Spinal cord (tissue), 10 donors: ENCODE measurements around the gene SAG. TPM values are rescaled to one million over a fixed set of nuclear protein-coding genes. Genes with fewer than 3 reads are reported as not detected.

Experiments
- DNase-seq, 6 donors: peaks; one replicate each; pipeline versions ENCODE4 v3.0.0 to v3.0.0-alpha.2; 2013 to 2015; ENCODE audit warnings: low spot score in 6 of 6, low read depth in 4 of 6
- H3K27ac ChIP-seq: one replicate; pipeline ENCODE4 v1.5.1; 2013; ENCODE audit warnings: low read depth, low read length, control low read depth
- H3K27me3 ChIP-seq: one replicate; pipeline ENCODE4 v1.6.1; 2013; ENCODE audit warnings: low read length; ENCODE audit not compliant: control insufficient read depth, insufficient read depth
- H3K36me3 ChIP-seq: one replicate; pipeline ENCODE4 v1.6.1; 2013; ENCODE audit warnings: low read length; ENCODE audit not compliant: control insufficient read depth, insufficient read depth
- H3K4me1 ChIP-seq: one replicate; pipeline ENCODE4 v1.6.1; 2013; ENCODE audit warnings: low read length; ENCODE audit not compliant: control insufficient read depth, insufficient read depth
- H3K4me3 ChIP-seq: one replicate; pipeline ENCODE4 v1.5.1; 2013; ENCODE audit warnings: low read depth, low read length, control low read depth
- H3K9me3 ChIP-seq: one replicate; pipeline ENCODE4 v1.6.1; 2013; ENCODE audit warnings: low read length; ENCODE audit not compliant: control insufficient read depth, insufficient read depth
- WGBS: methylation state at CpG from one replicate; pipeline ENCODE4 v1.1.5; 2013; ENCODE audit warnings: missing lambda C conversion rate; ENCODE audit not compliant: insufficient coverage; 5-methylcytosine and 5-hydroxymethylcytosine counted together
- long read RNA-seq, 4 donors: transcript quantifications; one replicate each; lab custom pipeline, GENCODE V29; 2026
- polyA plus RNA-seq, 2 donors: library from polyadenylated mRNA; unstranded; fragments of 120-200 nt; gene quantifications; one replicate each; pipeline ENCODE4 v1.2.1, GENCODE V29; 2013; ENCODE audit not compliant: insufficient read length in 2 of 2
- total RNA-seq, 2 donors: library from RNA; depleted of rRNA in 1 of 2; stranded (reverse); fragments of 120-200 nt in 1 of 2; fragments of >200 nt in 1 of 2; gene quantifications; one replicate each; pipeline versions ENCODE4 v1.2.3 to v1.2.4, GENCODE V29; 2013 to 2014
- donor health status: healthy.

SAG gene
- total RNA-seq = under 1 TPM in 1 of 2 donors, not detected in 1; 0.69 TPM
- under 1 TPM; 0.48 to 0.51 TPM for polyA plus RNA-seq
- long read RNA-seq, donor 1 = 0 reads
- long read RNA-seq, donor 2 = 0 reads
- long read RNA-seq, donor 3 = 0 reads
- long read RNA-seq, donor 4 = 0 reads

DNA sequence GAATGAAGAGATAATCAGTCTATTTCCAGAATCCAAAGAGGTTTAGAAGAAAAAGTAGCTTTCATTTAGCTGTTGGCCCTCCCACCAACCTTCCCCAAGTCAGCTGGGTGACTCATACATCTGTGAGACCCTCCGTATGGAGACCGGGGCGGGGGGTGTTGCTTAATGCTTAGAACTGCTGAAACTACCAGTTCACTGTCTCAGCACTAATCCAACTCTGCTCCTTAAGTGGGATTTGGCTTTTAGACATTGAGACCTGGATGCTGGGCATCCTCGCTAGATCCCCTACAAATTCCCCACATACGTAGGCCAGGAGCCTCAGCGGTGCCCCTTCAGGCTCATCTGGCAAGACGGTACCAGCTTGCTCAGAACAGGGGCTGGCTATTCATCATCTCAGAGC lies at the start of gene SAG:
TSS of gene SAG (plus strand) at position 252 of the 400 bp plus-strand sequence. CDS start 1,374 bp downstream, outside the sequence.
- Histone ChIP-seq H3K4me1 (no peaks in the 10 kb centered on the region), H3K27ac (no peak within 1 kb of the TSS)
- 90% methylated on average over 6 of the region's 7 CpGs for WGBS

DNA sequence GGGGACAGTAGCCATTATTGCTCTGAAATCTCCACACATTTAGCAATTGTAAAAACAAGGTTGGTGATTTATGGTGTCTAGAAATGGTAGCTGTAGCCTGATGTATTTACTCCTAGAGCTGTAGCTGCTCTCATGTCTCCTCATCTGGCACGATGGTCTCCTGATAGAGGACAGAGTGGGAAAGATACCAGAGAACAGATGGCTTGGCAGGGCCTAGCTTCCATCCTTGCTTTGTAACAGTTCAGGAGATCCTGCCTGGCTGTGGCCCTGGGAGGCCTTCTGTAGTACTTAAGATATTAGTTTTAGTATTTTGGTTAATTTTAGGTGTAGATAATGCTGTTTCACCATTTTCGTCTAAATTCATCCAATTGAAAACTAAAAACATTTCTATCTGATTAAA lies 49.4 kb upstream of the SAG start:
- no peaks in the 10 kb centered on the region for H3K27me3 ChIP-seq
- no peaks in the 10 kb centered on the region for H3K9me3 ChIP-seq
- DNase-seq = no peak
- peaks cover 3% of the 10 kb centered on the region for H3K4me1 ChIP-seq
- peaks cover 44% of the 10 kb centered on the region for H3K36me3 ChIP-seq
- WGBS = 57% methylated on average over 1 of the region's 2 CpGs
- no peak overlapping the region for H3K27ac ChIP-seq
- H3K4me3 ChIP-seq = no peak overlapping the region

More for the DNA sequence above, at the start of gene SAG:
- no peaks in the 10 kb centered on the region for H3K36me3 ChIP-seq
- DNase-seq = no peak
- H3K27me3 ChIP-seq = no peaks in the 10 kb centered on the region
- H3K4me3 ChIP-seq = no peak within 1 kb of the TSS
- H3K9me3 ChIP-seq = no peaks in the 10 kb centered on the region

DNA sequence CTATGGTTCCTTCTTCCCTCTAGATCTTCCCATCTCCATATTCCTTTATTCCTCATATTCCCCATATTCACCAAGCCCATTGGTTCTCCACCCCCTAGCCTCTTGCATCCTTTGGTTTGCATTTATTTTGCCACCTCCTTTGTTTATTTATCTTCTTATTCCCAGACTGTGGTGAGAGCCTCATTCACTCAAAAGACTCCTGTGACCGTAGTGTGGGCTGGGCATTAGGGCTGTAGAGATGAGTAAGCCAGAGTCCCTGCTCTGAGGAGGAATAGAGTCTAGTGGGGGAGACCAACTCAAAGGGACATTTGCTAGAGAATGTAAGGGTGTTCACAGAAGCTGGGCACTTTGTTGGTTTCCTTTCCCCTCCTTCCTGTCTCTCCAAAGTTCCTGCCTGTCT lies 47.9 kb upstream of the SAG start:
- Histone ChIP-seq H3K4me1 (no peaks in the 10 kb centered on the region), H3K27ac (no peak overlapping the region), H3K36me3 (peaks cover 60% of the 10 kb centered on the region), H3K4me3 (no peak overlapping the region), H3K27me3 (no peaks in the 10 kb centered on the region), H3K9me3 (no peaks in the 10 kb centered on the region)
- WGBS = 71% methylated on average over 1 of the region's 1 CpG
- no peak for DNase-seq

DNA sequence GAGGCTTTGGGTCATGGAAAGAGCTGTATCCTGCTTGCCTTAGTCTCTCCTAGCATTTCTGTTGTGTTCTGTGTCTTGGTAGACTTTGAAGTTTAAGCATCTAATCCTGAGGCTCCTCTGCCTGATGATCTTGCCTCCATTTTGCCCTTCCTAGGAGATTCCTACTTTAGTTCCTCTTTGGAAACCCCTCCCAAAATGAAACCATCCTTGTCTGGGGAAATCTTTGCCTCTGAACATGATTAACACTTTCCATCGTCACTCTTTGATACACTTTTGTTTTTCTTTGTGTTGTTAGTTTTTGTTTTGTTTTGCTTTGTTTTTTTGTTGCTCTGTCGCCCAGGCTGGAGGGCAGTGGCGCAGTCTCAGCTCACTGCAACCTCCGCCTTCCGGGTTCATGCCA lies 47.0 kb upstream of the SAG start:
- Histone ChIP-seq H3K27ac (no peak overlapping the region), H3K9me3 (no peaks in the 10 kb centered on the region), H3K4me3 (no peak overlapping the region), H3K36me3 (peaks cover 67% of the 10 kb centered on the region), H3K4me1 (no peaks in the 10 kb centered on the region), H3K27me3 (no peaks in the 10 kb centered on the region)
- no peak for DNase-seq
- no CpG with 5 or more reads among the region's 5 CpGs for WGBS

DNA sequence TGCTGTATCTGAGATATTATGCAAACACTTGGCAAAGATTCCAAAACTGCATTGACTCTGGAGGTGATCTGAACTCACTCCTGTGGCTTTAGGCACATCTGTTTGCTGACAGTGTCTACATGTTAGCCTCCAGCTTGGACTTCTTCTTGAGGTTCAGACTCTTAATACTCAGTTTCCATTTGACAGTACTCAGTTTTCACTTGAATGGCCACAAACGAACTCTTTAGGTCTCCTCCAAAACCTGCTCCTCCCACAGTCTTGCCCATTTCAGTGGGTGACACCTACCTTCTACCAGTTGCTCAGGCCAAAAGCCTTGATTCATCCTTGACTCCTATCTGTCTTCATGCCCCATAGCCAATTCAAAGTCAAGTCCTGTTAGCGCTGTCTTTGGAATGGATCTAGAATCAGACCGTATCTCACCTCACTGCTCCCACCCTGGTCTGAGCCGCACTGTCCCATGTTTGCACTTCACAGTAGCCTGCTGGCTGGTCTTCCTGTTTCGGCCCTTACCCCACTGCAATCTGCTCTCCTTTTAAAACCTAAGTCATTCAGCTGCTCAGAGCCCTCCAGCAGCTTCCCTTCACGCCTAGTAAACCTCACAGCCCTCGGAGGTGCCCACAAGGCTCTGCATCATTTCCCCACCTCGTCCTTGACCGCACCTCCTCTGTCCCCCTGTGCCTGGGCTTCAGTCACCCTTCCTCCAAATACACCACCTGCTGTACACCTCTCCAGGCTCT lies 45.6 kb upstream of the SAG start:
- peaks cover 70% of the 10 kb centered on the region for H3K36me3 ChIP-seq
- WGBS = 94% methylated on average over 9 of the region's 9 CpGs

DNA sequence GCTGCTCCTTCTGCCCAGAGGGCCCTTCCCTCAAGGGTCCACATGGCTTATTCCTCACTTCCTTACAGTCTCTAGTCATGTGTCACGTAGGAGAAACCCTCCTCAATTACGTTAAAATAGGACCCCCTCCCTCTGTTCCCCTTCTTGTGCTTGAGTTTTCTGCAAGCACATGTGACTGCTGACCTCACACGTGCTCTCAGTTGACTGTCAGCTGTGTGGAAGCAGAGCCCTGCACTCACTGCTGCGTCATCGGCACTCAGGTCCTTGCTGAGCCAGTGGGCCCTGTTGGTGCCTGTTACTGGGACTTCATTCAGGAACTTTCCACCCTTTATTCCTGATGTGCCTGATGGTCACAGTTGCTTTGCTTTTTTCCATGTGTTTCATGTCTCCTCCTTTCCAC lies 45.1 kb upstream of the SAG start:
- H3K27me3 ChIP-seq = no peaks in the 10 kb centered on the region
- no peak for DNase-seq
- no peaks in the 10 kb centered on the region for H3K4me1 ChIP-seq
- H3K9me3 ChIP-seq = no peaks in the 10 kb centered on the region
- peaks cover 69% of the 10 kb centered on the region for H3K36me3 ChIP-seq
- no peak overlapping the region for H3K4me3 ChIP-seq
- no peak overlapping the region for H3K27ac ChIP-seq
- WGBS = 99% methylated on average over 5 of the region's 5 CpGs

More for the DNA sequence above, 45.6 kb upstream of the SAG start:
- Histone ChIP-seq H3K9me3 (no peaks in the 10 kb centered on the region), H3K27me3 (no peaks in the 10 kb centered on the region), H3K4me3 (no peak overlapping the region), H3K4me1 (no peaks in the 10 kb centered on the region), H3K27ac (no peak overlapping the region)
- DNase-seq = no peak

DNA sequence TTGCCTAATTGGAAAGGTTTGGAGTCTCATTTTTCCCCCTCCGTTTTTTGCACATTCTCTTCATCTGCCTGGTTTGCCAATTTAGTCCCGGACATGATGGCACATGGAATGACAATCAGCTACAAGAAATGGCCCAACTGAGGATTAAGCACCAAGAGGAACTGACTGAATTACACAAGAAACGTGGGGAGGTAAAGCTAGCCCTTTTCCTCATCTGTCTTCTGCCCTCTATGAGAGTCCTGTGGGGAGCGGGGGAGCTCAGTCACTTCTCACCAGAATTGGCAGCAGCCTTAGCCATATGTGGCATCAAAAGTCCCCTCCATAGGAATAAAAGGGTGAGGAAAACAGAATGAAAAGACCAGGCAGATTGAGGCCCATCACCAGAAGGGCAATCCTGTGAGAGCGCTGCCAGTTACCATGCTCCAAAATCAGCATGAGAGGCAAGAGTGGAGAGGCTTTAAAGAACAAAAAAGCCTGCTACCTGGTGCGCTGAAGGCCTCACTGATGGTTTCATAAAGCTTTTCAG lies 44.5 kb upstream of the SAG start:
- H3K4me1 ChIP-seq = no peaks in the 10 kb centered on the region
- DNase-seq = no peak
- 91% methylated on average over 4 of the region's 6 CpGs for WGBS

DNA sequence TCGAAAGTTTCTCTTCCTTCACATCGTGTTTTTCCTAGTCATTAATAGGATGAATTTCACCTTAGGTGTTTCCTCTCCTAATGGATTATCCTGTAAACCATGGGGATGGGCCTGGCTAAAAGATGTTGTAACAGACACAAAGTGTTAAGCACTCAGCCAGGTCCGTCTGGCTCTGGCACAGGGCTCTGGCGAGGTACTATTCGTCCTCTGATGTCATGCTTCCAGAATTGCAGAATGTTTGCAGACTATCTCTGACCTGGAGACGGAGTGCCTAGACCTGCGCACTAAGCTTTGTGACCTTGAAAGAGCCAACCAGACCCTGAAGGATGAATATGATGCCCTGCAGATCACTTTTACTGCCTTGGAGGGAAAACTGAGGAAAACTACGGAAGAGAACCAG lies 42.9 kb upstream of the SAG start:
- peaks cover 69% of the 10 kb centered on the region for H3K36me3 ChIP-seq
- 98% methylated on average over 6 of the region's 8 CpGs for WGBS
- no peak overlapping the region for H3K4me3 ChIP-seq
- no peaks in the 10 kb centered on the region for H3K9me3 ChIP-seq
- no peak for DNase-seq
- no peak overlapping the region for H3K27ac ChIP-seq
- H3K4me1 ChIP-seq = no peaks in the 10 kb centered on the region
- no peaks in the 10 kb centered on the region for H3K27me3 ChIP-seq

More for the DNA sequence above, 44.5 kb upstream of the SAG start:
- Histone ChIP-seq H3K36me3 (peaks cover 74% of the 10 kb centered on the region), H3K27ac (no peak overlapping the region), H3K9me3 (no peaks in the 10 kb centered on the region), H3K4me3 (no peak overlapping the region), H3K27me3 (no peaks in the 10 kb centered on the region)

DNA sequence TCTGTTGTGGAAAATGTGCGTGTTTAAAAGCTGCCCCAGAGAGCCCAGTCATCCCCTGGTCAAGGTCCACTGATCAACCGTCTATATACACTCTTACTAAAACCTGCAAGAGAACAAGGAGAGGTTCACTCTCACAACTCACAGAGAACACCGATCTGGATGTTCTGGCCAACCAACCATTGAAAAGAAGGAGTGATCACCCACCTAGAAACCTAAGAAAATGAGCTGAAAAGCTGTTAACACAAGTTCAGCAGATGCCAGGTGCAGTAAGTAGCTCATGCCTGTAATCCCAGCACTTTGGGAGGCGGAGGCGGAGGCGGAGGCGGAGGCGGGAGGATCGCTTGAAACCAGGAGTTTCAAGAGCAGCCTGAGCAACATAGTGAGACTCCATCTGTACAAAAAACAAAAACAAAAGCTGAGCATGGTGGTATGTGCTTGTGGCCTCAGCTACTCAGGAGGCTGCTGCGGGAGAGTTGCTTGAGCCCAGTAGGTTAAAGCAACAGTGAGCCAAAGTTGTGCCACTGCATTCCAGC lies 41.7 kb upstream of the SAG start:
- 97% methylated on average over 9 of the region's 10 CpGs for WGBS
- no peaks in the 10 kb centered on the region for H3K4me1 ChIP-seq
- H3K4me3 ChIP-seq = no peak overlapping the region
- H3K27ac ChIP-seq = no peak overlapping the region
- H3K9me3 ChIP-seq = no peaks in the 10 kb centered on the region
- no peak for DNase-seq
- H3K36me3 ChIP-seq = peaks cover 58% of the 10 kb centered on the region
- no peaks in the 10 kb centered on the region for H3K27me3 ChIP-seq

DNA sequence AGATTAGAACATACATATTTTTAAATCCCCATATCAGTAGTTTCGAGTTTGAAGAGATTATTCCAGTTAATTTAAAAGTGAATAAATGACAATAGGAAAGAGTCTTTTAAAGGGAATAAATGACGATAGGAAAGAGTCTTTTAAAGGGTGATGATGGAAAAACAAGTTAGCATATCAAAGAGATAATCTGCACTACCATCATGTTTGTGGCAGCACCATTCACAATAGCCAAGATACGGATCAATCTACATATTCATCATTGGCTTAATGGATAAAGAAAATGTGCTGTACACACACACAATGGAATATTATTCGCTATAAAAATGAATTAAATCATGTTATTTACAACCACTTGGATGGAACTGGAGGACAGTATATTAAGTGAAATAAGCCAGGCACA lies 41.1 kb upstream of the SAG start:
- H3K36me3 ChIP-seq = peaks cover 58% of the 10 kb centered on the region
- no peak overlapping the region for H3K27ac ChIP-seq
- H3K27me3 ChIP-seq = no peaks in the 10 kb centered on the region
- no CpG with 5 or more reads among the region's 4 CpGs for WGBS
- no peaks in the 10 kb centered on the region for H3K4me1 ChIP-seq
- no peaks in the 10 kb centered on the region for H3K9me3 ChIP-seq
- H3K4me3 ChIP-seq = no peak overlapping the region
- DNase-seq = no peak
